DND-41 (cell line): ENCODE data around the gene EIF1AD.

ENCODE experiments used
- ATAC-seq: fragments of 200-7000 bp; cut with Tn5 transposase; 3 replicates; pipeline ENCODE4 v1.9.1; 2021; ENCODE audit warnings: low read depth; ENCODE audit not compliant: insufficient read depth
- DNase-seq: peaks from one replicate; pipeline ENCODE4 v3.0.0-alpha.2; 2020
- H2AFZ ChIP-seq: 2 replicates; pipeline ENCODE4 v1.6.0; 2012; ENCODE audit warnings: low read depth, low read length
- H3K27ac ChIP-seq: 2 replicates; pipeline ENCODE4 v1.5.1; 2012; ENCODE audit warnings: low read length, inconsistent platforms
- H3K27me3 ChIP-seq: fragments of 200-600 bp; sonication (generic); 2 replicates; pipeline ENCODE4 v1.6.0; 2012; ENCODE audit warnings: low read length, mild to moderate bottlenecking, inconsistent platforms; ENCODE audit not compliant: insufficient read depth, poor library complexity
- H3K36me3 ChIP-seq: 2 replicates; pipeline ENCODE4 v1.5.1; 2012; ENCODE audit warnings: low read length, inconsistent platforms; ENCODE audit not compliant: insufficient read depth
- H3K4me1 ChIP-seq: 2 replicates; pipeline ENCODE4 v1.5.1; 2012; ENCODE audit warnings: mild to moderate bottlenecking, low read length; ENCODE audit not compliant: insufficient read depth
- H3K4me2 ChIP-seq: 2 replicates; pipeline ENCODE4 v1.6.0; 2012; ENCODE audit warnings: mild to moderate bottlenecking, moderate library complexity, low read length, inconsistent platforms; ENCODE audit not compliant: insufficient read depth
- H3K4me3 ChIP-seq, 2 experiments: fragments of 200-600 bp in 1 of 2; shearing (Covaris generic) in 1 of 2; 2 replicates each; pipeline ENCODE4 v1.5.1; 2012 to 2016; ENCODE audit warnings: inconsistent platforms in 2 of 2, low read length in 2 of 2, mild to moderate bottlenecking in 2 of 2, low read depth in 1 of 2, moderate library complexity in 1 of 2
- H3K79me2 ChIP-seq: 2 replicates; pipeline ENCODE4 v1.6.0; 2012; ENCODE audit warnings: low read length, inconsistent platforms; ENCODE audit not compliant: insufficient read depth
- H3K9ac ChIP-seq: 2 replicates; pipeline ENCODE4 v1.6.0; 2012; ENCODE audit warnings: low read depth, mild to moderate bottlenecking, inconsistent platforms, low read length, moderate library complexity
- H3K9me3 ChIP-seq: 2 replicates; pipeline ENCODE4 v1.5.1; 2012; ENCODE audit warnings: low read length, moderate library complexity, mild to moderate bottlenecking, inconsistent platforms; ENCODE audit not compliant: insufficient read depth, severe bottlenecking
- H4K20me1 ChIP-seq: 2 replicates; pipeline ENCODE4 v1.6.0; 2012; ENCODE audit warnings: low read length; ENCODE audit not compliant: insufficient read depth
- CTCF ChIP-seq: IDR thresholded peaks from 2 replicates; pipeline ENCODE4 v1.5.1; 2012; ENCODE audit warnings: borderline replicate concordance, low read length, moderate library complexity, mild to moderate bottlenecking; ENCODE audit not compliant: poor library complexity, severe bottlenecking; ENCODE audit errors: extremely low read depth
- EZH2 ChIP-seq: IDR thresholded peaks from 3 replicates; pipeline ENCODE4 v1.6.1; 2012; ENCODE audit warnings: borderline replicate concordance, low read depth, mild to moderate bottlenecking, moderate library complexity, low read length, inconsistent platforms; ENCODE audit not compliant: severe bottlenecking

Gene EIF1AD

GRCh38 chr11:66022401-66023185 lies 20.6 kb upstream of the EIF1AD start:
- H3K79me2 ChIP-seq = no peaks in the 10 kb centered on the region
- H4K20me1 ChIP-seq = no peaks in the 10 kb centered on the region
- peak; percentile 97 for ATAC-seq
- TF ChIP-seq CTCF (peak; percentile 96), EZH2 (no peak)
- DNase-seq = peak; percentile 82
- no peak overlapping the region for H3K27ac ChIP-seq
- peak overlapping the region; percentile 82 for H2AFZ ChIP-seq
- H3K27me3 ChIP-seq = peaks cover 5% of the 10 kb centered on the region
- peaks cover 9% of the 10 kb centered on the region for H3K4me1 ChIP-seq
- H3K4me2 ChIP-seq = peak overlapping the region; percentile 53
- H3K36me3 ChIP-seq = no peaks in the 10 kb centered on the region
- peak overlapping the region; percentile 40 for H3K9ac ChIP-seq
- no peaks in the 10 kb centered on the region for H3K9me3 ChIP-seq
- no peak overlapping the region for H3K4me3 ChIP-seq

- no peaks in the 10 kb centered on the region for H3K9me3 ChIP-seq
- H3K9ac ChIP-seq = no peak overlapping the region
- H3K27me3 ChIP-seq = peaks cover 5% of the 10 kb centered on the region
- no peak overlapping the region for H3K27ac ChIP-seq
- H2AFZ ChIP-seq = no peak overlapping the region
- ATAC-seq = no peak
- H3K4me1 ChIP-seq = peaks cover 9% of the 10 kb centered on the region
- TF ChIP-seq EZH2 = no peak
- TF ChIP-seq CTCF = no peak
- no peaks in the 10 kb centered on the region for H3K36me3 ChIP-seq
- H3K4me2 ChIP-seq = no peak overlapping the region
- H3K4me3 ChIP-seq = no peak overlapping the region
- H3K79me2 ChIP-seq = no peaks in the 10 kb centered on the region
- no peaks in the 10 kb centered on the region for H4K20me1 ChIP-seq
- DNase-seq = no peak
These were observed 18.8 kb upstream of the EIF1AD start for GRCh38 chr11:66020618-66021357.

GRCh38 chr11:66020212-66020611 lies 18.3 kb upstream of the EIF1AD start:
- Histone ChIP-seq H3K4me1 (peaks cover 9% of the 10 kb centered on the region), H3K36me3 (no peaks in the 10 kb centered on the region), H4K20me1 (no peaks in the 10 kb centered on the region), H3K4me3 (no peak overlapping the region), H3K4me2 (no peak overlapping the region), H2AFZ (no peak overlapping the region), H3K27me3 (peaks cover 5% of the 10 kb centered on the region), H3K9me3 (no peaks in the 10 kb centered on the region), H3K9ac (no peak overlapping the region), H3K27ac (no peak overlapping the region), H3K79me2 (no peaks in the 10 kb centered on the region)
- DNase-seq (no peak), ATAC-seq (no peak)
- TF ChIP-seq EZH2 (no peak), CTCF (no peak)
